Measurements from ENCODE around the gene DDX1.

- TF ChIP-seq CTCF (IDR thresholded peaks at IDR 0.05) = no peak
- no peak for TF ChIP-seq POLR2AphosphoS5 (IDR thresholded peaks at IDR 0.05)
Measured at GRCh38 chr2:15620340-15620739, 28.7 kb downstream of the DDX1 start.

Data from breast epithelium (tissue), 3 donors.